Stimulated activated CD8-positive, alpha-beta memory T cell treated with anti-CD3 and anti-CD28 coated beads, Interleukin-2, amount 100 ng/mL, for 1 hour (primary cell): Measurements from ENCODE around the gene ZSCAN30.
A peak's percentile ranks its signal among the peaks of the same experiment; 100 is the strongest.
"Not testable (repeated sequence)": the region's sequence is repeated elsewhere in the genome, so short reads cannot be mapped to it uniquely, and the experiment has no call there.

Experiments used
- DNase-seq, 2 donors: peaks; one replicate each; pipeline ENCODE4 v3.0.0-alpha.2; 2020; ENCODE audit warnings: low read depth in 2 of 2

Gene ZSCAN30

GRCh38 chr18:35236571-35237363 lies 53.3 kb downstream of the ZSCAN30 start:
- no peak for DNase-seq

- peak; percentile 51 to 68 for DNase-seq
Observed at GRCh38 chr18:35231052-35231451, 59.0 kb downstream of the ZSCAN30 start.

- DNase-seq: no peak
Observed at GRCh38 chr18:35227254-35227653, 62.8 kb downstream of the ZSCAN30 start.

GRCh38 chr18:35223797-35224196 lies 66.2 kb downstream of the ZSCAN30 start:
- DNase-seq: no peak

GRCh38 chr18:35220424-35220823 lies 69.6 kb downstream of the ZSCAN30 start:
- DNase-seq: no peak

GRCh38 chr18:35219331-35219730 lies 70.7 kb downstream of the ZSCAN30 start:
- DNase-seq: not testable (repeated sequence)

- not testable (repeated sequence) for DNase-seq
Observed at GRCh38 chr18:35216611-35217010, 73.4 kb downstream of the ZSCAN30 start.

GRCh38 chr18:35215026-35215425 lies 75.0 kb downstream of the ZSCAN30 start:
- DNase-seq: no peak

- DNase-seq: not testable (repeated sequence)
Observed at GRCh38 chr18:35205746-35206458, 84.1 kb downstream of the ZSCAN30 start.

GRCh38 chr18:35205199-35205712 lies 84.8 kb downstream of the ZSCAN30 start:
- DNase-seq: no peak

- no peak for DNase-seq
Observed at GRCh38 chr18:35203067-35203466, 87.0 kb downstream of the ZSCAN30 start.

GRCh38 chr18:35201256-35201931 lies 88.6 kb downstream of the ZSCAN30 start:
- DNase-seq: no peak
